ENCODE measurements around the gene NOXA1.

DNA sequence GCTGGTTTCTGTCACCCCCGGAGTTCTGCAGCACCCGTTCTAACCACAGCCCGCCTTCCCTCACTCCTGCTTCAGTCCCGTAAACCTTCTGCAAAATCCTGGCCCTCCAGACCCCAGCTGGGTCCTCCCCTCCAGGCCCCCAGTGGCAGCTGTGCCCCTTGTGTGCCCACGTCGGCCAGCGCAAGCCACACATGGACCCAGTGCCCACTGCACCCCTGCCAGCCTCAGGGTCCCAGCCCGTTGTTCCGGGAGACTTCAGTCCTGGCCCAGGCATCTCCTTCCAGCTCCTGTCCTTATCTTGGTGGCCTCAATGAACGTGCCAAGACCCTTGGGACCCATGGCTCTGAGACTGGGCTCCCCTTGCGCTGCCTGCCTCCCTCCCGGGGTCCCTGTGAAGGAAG lies 43.4 kb upstream of the NOXA1 start:
- TF ChIP-seq, protein P1, sequence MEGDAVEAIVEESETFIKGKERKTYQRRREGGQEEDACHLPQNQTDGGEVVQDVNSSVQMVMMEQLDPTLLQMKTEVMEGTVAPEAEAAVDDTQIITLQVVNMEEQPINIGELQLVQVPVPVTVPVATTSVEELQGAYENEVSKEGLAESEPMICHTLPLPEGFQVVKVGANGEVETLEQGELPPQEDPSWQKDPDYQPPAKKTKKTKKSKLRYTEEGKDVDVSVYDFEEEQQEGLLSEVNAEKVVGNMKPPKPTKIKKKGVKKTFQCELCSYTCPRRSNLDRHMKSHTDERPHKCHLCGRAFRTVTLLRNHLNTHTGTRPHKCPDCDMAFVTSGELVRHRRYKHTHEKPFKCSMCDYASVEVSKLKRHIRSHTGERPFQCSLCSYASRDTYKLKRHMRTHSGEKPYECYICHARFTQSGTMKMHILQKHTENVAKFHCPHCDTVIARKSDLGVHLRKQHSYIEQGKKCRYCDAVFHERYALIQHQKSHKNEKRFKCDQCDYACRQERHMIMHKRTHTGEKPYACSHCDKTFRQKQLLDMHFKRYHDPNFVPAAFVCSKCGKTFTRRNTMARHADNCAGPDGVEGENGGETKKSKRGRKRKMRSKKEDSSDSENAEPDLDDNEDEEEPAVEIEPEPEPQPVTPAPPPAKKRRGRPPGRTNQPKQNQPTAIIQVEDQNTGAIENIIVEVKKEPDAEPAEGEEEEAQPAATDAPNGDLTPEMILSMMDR (IDR thresholded peaks at IDR 0.05; ENCODE audit: poor library complexity, severe bottlenecking) = no peak
- TF ChIP-seq EZH2 (IDR thresholded peaks at IDR 0.05; ENCODE audit: borderline replicate concordance, insufficient read depth, low read length, poor library complexity, severe bottlenecking) (no peak), EP300 (conservative IDR thresholded peaks at IDR 0.05; ENCODE audit: poor library complexity, severe bottlenecking) (no peak), POLR2AphosphoS5 (IDR thresholded peaks at IDR 0.05) (no peak), REST (IDR thresholded peaks at IDR 0.05; ENCODE audit: borderline replicate concordance) (no peak)

All from neural cell (in vitro differentiated cells).